Measurements from ENCODE around the gene ADIRF.
"Not testable (repeated sequence)": the region's sequence is repeated elsewhere in the genome, so short reads cannot be mapped to it uniquely, and the experiment has no call there.

The ADIRF gene

DNA sequence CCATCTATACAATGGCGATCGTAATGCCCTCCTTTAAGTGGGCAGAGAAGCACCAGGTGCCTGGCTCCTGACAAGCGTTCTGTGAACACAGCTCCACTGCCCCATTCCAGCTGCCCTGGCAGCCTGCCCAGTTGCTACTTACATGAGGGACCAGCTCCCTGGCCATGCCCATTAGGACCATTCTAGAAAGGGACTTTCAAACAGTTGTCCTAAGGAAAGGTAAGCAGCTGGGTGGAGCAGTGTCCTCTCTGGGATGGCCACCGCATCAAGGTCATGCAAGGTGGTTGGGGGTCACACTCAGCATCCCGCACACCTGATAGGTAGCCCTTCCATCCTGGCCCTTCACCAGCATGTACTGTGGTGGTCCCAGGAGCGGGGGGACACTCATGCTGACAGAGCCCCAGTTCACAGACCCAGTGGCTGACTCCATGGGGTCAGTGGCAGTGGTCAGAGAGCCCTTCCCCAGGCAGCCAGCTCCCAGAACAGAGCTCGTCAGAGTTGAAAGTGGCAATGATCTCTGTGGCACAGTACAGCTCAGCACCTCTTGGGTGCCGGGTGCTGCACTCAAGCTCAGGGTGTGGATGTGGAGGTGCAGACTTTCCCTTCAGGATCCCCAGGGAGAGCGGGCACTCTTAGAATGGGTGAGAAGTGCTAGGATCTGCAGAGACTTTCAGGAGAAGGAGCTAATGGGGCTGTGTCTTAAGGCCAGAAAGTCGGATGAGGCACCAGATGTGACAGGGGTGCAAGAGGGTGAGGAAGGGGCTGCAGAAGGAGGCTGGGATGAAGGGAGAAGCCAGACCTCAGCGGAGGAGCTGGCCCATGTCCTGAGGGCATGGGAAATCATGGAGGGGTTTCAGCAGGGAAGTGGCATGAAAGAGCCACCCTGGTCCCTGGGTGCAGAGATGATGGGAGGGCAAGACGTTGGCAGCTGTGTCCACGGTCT, 21.8 kb upstream of the ADIRF start:
- no peak for DNase-seq

DNA sequence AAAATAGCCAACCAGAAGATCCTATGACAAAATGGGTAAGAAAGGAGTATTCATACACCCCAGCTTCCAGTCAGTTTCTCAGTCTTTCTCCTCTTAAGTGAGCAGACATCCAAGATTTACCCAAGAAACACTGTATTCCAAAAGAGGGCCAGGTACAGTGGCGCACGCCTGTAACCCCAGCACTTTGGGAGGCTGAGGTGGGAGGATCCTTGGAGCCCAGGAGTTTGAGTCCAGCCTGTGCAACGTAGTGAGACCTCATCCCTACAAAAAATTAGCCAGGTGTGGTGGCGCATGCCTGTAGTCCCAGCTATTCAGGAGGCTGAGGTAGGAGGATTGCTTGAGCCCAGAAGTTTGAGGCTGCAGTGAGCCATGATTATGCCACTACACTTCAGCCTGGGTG, 20.5 kb upstream of the ADIRF start:
- DNase-seq: not testable (repeated sequence)

DNA sequence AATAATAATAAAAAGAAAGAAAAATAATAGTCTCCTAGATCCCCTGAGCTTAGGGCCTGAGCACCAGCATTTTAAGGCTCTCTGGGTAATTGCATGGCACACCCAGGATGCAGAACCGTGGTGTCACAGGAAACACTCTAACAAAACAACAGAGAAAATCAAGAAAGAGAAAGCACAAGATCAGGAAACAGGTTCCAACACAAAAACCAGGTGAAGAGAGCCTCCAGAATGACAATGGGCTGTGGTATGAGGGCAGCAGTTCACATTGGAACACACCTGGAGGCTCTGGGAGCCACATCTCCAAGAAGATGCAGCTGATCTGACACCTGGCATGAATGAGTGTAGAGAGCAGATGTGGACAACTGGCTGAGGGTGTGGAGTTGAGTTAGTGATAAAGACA, 17.9 kb upstream of the ADIRF start:
- DNase-seq: no peak

DNA sequence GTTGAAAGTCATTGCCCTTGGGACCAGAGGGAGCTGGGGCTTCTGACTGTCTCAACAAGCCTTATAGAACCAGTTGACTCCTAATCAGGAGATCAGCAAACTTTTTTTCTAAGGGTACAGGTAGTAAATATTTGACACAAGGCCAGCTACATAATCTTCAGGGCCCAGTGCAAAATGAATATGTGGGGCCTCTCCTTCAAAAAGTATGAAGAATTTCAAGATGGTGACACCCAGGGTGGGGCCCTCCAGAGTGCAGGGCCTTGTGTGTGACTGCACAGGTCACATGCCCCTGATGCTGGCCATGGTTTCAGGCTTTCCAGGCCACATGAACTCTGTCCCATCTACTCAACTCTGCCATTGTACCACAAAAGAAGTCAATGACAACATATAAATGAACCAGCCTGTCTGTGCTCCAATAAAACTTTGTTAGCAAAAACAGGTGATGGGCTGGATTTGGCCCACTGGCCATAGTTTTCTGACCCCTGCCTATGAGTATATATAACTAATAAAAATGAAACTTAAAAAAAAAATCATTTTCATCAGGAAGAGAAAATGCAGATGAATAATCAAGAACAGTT, 17.0 kb upstream of the ADIRF start:
- DNase-seq: no peak

GRCh38 chr10:86952106-86952505, 16.2 kb upstream of the ADIRF start:
- DNase-seq: no peak

DNA sequence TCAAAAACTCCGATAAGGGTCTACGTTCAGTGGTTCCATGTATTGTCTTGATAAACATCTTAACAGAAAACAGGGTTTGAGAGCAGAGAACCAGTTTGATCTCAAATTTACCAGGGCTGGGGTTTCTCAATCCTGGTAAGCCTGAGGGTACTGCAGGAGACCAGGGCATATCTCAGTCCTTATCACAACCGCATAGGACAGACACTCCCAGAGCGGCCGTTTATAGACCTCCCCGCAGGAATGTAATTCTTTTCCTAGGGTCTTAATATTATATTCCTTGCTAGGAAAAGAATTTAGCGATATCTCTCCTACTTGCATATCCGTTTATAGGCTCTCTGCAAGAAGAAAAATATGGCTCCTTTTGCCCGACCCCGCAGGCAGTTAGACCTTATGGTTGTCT, 15.6 kb upstream of the ADIRF start:
- DNase-seq: not testable (repeated sequence)

DNA sequence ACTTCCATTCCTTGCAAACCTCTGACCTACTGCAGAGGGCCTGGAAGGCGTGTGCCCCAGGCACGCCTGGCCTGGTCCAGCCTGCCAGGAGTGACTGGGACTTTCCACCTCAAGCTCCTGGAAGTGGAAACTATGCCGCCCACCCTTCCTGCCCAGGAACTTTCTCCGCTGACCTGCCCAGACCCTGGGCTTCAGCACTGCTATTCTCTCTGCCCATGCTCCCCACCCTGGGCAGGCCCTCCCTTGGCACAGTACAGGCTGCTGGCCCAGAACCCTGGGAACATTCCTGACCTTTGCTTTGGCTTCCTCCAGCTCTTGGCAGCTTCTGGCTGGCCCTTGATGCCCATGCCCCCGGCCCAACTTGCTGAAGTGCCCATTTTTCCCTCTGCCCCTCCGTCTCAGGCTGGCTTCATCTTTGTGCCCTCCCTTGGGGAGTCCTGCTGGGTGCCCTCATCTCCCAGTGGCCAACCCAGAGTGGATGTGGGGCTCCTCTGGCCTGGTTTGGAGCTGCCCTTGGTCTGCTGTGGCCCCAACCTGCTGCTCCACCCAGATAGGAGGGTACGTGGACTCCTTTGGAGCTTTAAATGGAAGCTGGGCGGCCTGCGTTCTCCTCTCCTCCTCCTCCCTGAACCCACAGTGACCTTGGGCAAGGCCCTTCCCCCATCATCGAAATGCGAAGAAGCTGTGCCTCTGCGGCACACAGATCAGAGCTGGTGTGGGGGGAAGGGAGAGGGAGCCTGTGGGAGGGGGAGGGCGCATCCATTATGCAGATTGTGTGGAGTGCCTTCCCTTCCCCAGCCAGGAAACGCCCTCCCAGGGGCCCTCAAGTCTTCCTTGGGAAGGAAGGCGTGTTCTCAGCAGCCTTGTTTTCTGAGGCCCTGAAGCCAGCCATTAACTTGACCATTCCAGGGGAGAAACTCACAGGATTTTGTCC, 14.3 kb upstream of the ADIRF start:
- no peak for DNase-seq

DNA sequence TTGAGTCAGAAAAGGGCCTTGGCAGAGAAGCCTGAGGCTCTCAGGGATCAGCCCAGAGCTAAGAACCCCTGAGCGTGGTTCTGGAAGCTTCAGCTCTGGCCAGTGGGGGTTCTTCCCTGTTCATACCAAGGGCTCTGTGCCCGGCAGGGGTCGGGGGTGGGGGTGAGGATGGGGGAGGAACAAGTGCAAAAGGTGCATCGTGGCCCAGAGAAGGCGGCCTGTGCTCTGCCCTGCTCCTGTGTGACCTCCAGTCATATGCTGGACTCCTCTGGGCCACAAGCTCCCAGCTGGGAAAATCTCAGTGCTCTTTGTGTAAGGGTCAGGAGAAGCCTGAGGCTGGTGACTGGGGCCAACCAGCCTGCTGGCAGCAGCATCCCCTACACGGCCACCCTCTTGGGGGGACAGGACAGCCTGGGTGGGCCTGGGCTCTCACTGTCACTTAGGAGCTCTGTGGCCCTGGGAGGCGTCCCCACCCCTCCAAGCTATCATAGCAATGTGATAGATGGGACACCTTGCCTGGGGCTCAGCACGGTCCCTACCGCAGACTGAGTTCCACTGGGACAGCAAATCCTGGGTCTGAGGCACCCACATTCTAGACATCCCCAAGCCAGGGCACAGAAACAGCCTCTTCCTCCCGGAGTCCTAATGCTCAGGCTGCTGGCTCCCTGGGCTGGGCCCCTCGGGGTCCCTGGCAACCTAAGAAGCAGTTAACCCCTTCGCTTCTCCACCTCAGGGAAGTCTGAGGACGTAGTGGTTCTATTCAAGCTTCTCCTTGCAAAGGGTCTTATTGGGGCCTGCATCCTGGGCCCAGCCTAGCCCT, 13.4 kb upstream of the ADIRF start:
- DNase-seq: no peak

GRCh38 chr10:86955501-86956194, 12.6 kb upstream of the ADIRF start:
- DNase-seq: no peak

DNA sequence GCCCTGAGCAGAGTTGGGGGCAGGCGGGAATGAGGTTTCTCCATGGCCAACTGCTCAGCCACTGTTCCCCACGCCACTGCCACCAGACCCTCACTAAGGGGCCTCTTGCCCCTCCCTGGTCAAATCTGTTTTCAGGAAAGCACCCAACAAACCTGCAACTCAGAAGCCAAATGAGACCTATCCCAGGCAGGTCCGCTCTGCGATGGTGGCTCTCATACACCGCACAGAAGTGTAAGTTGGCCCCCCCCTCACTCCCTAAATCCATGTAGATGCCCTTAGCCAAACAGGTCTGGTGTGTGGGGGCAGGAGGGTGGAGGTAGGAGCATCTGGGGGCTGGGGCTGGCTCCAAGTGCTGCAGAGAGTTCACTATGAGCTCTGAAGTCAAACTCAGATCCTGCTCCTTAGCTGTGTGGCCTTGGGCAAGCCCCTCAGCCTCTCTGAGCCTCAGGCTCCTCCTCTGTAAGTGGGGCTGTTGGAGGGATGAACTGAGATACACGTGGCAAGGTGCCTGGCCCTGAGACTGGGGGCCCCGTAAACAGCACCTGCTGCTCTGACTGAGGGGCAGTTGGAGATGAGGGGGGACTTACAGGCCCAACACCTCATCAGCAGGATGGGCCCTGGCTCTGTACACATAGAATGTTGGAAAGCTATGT, 12.0 kb upstream of the ADIRF start:
- DNase-seq: no peak

DNA sequence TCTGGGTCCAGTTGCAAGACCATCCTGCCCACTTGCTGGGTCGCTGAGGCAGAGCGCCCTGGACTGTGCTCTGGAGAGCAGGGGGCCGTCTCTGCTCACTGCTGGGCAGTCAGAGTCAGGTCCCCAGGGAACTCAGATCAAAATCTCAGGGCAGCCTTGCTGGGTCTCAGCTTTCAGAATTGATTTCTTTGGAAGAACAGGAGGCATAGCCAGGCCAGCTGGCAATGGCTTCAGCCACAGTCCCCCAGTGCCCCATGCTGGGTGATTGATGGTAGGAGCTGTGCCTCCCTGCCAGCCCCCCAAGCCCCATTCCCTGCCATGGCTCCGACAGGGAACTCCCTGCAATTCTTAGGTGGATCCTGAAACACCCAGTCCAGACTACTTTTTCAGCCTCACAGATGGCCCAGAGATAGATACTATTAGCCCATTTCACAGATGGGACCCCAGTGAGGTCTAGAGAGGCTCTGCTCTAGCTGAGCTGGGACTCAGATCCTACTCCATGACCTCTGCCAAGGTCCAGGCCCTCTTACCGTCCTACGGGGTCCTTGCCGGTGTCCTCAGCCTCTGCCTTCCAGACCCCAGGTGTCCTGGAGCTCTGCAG, 11.3 kb upstream of the ADIRF start:
- no peak for DNase-seq

- DNase-seq: no peak
Measured at GRCh38 chr10:86957471-86958115, 10.7 kb upstream of the ADIRF start, which contains the start of gene MMRN2. MMRN2 (minus strand) TSS chr10:86957615; CDS start chr10:86957541, 74 bp downstream.

- no peak for DNase-seq
Measured at GRCh38 chr10:86958116-86958900, 10.0 kb upstream of the ADIRF start, which contains the start of gene SNCG. SNCG (plus strand) TSS chr10:86958599; CDS start chr10:86958698, 99 bp downstream.

- DNase-seq: no peak
Measured at GRCh38 chr10:86958901-86959736, 9.2 kb upstream of the ADIRF start.

GRCh38 chr10:86959737-86960002, 8.6 kb upstream of the ADIRF start:
- no peak for DNase-seq

DNA sequence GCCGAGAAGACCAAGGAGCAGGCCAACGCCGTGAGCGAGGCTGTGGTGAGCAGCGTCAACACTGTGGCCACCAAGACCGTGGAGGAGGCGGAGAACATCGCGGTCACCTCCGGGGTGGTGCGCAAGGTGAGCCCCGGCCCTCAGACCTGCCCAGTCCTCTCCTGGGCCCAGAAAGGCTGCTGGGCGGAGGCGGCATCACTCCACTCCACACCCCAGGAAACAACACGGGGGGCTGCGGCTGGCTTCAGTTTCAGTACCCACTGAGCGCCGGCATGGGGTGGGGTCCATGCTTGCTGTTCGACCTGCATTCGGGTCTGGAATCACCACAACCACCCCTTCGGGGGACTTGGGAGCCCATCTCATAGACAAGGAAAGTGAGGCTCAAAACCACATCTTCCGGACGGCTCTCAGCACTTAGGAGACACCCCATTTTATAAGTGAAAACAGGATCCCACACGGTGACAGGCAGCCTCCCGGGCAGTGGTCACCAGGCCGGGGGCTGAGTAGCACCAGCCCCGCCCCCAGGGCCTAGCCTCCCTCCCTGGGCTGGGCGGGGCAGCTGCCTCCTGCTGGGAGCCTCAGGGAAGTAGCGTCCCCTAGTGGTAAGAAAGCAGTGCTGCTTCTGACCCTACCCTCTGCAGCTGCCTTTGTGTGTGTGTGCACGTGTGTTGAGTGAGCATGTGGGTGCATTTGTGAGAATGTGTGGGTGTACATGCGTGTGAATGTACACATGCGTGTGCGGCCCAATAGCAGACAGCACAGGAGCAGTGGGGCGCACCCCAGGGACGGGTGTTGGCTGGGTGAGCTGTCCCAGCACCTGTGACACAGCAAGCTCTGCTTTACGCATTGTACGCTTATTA, 8.0 kb upstream of the ADIRF start:
- no peak for DNase-seq

- no peak for DNase-seq
Measured at GRCh38 chr10:86960863-86961434, 7.3 kb upstream of the ADIRF start.
